ENCODE data around the gene SNCA.

The SNCA gene

DNA sequence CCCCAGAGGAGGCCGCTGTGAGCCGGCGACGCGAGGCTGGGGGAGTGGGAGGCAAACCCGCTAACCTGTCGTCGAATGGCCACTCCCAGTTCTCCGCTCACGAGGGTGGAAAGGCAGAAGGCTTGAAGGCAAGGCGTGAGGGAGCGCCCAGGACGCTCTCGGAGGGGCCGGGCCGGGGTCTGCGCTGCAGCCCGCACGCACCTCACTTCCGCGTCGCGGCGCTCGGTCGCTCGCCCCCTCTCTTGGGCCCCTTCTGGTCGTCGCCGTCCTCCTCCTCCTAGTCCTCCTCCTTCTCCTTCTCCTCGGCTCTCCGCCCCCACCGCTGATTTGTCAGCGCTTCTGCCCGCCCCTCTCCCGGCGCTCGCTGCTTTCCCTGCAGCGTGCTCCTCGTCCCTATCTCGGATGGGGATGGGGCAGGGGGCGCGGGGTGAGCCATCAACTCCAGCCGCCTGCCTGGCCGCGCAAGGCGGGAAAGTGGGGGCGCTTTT is at the start of gene SNCA:
Gene SNCA, minus strand, starts transcription at position 265 of the 488 bp plus-strand sequence. CDS start 1,494 bp downstream, outside the sequence.
- DNase-seq (ENCODE audit: low read depth in 2 of 2): no peak

DNA sequence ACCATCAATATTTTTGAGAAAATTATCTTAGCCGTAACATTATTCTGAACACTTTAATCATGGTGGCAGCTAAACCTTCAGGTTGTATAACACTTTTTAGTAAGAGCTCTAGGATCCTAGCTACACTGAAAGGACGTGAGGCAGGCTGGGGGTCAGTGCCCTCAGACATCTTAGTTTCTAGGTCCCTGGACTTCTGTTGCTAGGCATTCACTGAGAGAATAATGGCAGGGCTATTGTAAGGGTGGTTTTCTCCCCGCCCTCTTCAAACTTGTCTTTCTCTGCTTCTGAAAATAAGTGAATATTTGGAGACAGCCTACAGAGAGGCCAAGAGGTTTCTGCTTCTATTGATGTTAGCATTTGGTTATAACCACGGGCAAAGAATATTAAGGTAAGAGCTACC is 42.3 kb upstream of the SNCA start:
- no peak for DNase-seq (ENCODE audit: low read depth in 2 of 2)

DNA sequence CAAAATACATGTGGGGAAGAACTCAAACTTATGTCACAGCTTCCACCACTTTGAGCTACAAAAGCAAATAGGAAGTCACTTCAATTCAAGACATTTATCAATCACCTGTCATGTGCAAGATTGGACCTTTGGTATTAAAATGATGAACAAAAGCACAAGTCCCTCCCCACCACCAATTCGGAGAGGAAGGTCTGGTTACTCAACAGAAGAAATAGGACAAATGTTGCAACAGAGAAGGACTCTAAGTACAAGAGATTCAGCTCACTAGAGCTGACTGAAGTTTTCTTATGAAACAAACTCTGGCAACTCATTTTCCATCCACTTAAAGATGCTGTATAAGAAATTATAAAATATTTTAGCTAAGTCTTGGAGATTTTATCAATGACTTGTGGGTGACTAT is 41.6 kb upstream of the SNCA start:
- DNase-seq (ENCODE audit: low read depth in 2 of 2): no peak

DNA sequence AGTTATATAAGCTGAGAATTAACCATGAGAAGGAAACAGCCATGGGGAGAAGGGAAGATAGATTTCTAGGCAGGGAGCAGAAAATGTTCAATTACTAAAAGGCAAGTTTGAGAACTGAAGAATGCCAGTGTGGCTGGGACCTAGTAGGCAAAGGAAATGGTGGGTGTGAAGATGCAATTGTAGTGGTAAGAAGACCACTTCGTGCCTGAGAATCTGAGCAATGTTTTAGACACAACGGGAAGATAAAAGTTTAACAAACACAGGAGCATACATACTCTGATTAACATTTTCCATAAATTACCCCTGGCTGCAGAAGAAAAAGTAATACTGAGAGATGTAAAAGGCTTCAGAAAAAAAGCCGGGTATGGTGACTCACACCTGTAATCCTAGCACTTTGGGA is 39.6 kb upstream of the SNCA start:
- DNase-seq (ENCODE audit: low read depth in 2 of 2): no peak

DNA sequence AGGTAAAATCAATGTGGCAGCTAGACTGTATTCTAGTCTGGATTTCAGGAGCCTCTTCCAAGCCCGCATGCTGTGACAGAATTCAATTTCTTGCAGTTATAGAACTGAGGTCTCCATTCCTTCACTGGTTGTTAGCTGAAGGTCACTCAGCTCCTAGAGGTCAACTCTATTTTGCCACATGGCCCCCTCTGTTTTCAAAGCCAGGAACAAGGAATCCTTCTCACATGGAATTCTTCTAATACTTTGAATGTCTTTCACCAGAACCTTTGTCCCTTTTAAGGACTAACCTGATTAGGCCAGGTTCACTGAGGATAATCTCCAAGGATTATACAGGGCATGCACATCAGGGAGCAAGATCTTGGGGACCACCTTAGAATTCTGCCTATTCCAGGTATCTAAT is 34.2 kb upstream of the SNCA start:
- DNase-seq (ENCODE audit: low read depth in 2 of 2): no peak

DNA sequence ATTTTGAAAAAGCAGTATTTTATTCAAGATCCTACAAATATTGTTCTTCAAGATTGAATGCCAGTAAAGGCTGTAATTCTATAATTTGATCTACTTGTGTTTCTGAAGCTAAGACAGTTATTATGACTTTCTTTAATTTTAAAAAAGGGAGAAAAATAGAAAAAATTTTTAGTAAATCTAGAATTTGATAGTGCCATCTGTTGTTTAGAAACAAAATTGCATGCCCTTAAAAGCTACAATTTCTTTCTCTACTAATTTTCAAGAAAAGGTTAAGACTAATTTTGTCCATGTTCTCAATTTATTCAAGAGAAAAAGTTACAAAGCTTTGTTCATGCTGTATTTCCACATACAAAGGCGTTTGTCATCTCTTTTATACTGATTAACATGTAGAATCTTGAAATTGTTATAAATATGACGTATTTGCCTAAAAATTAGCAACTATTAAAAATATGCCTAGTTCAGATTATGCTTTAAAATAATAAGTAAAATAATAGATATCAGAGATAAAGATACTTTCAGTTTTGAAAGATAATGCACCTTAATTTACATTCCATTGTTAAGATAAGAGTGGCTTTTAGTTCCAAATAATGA is 32.1 kb upstream of the SNCA start:
- no peak for DNase-seq (ENCODE audit: low read depth in 2 of 2)

DNA sequence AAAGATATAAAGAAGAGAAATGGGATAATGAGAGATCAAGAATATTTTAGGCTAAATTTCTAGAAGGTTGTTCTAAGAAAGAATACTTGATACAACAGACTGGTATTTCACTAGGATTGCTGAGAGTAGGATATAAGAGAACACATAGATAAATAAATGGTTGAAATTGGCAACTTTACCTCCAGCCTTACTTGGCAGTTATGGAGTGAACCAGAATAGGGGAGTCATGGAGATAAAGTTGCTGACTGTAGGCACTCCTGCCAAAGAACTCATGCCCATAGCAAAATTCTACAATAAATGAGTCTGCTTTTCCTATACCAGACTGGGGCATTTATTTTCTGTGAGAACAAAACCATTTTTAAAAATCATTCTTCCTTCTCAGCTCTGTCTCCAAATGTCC is 31.3 kb upstream of the SNCA start:
- DNase-seq (ENCODE audit: low read depth in 2 of 2): no peak

DNA sequence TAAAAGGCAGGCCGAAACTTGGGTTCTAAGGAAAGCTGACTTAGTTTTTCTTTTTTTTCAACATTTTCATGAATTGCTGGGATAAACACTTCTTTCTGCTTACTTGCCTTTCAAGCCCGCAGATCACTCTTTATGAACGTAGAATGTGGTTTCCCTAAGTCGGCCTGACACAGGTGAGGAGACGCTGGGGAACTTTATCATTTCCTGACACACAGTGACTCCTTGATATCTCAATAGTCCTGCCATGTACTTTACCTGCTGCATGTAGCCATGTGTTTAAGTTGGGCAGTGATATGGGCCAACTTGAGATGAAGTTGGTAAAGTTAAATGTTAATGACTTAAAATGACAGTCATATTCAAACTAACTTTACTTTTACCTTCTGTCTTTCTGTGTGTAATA is 26.6 kb upstream of the SNCA start:
- no peak for DNase-seq (ENCODE audit: low read depth in 2 of 2)

DNA sequence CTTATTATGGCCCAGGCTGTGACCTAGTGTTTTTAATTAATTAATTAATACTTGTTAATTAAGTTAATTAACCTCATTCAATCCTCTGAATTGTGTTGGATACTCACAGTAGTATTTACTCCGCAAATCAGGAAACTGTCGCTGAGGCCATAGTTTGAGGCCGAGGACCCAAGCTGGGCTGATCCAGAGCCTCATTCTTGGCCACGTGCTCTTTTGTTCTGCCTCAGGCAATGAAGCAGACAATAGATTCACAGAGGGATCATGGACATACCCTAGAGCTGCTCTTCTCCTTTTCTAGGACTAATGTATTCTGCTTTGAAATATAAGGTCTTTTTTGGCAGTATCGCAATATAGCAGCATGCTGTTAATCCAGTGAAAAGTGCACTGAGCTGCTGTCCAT is 24.0 kb upstream of the SNCA start:
- DNase-seq (ENCODE audit: low read depth in 2 of 2): no peak

DNA sequence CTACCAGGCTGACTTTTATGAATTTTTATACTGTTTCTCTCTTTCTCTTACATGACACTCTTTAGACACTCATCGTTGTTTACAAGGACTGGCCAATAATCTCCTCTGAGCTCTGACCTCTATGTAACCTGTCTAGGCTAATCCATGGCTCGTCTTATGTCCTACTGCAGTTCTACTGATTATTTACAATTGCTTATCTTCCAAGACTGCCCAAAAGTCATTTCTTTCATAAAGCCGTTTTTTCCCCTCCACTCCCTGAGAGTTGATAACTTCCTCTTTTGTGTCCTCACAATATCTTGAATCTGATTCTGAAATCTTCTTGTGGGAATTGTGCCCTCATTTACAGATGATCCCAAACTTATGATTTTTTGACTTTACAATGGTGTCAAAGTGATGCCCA is 18.3 kb upstream of the SNCA start:
- DNase-seq (ENCODE audit: low read depth in 2 of 2): no peak

DNA sequence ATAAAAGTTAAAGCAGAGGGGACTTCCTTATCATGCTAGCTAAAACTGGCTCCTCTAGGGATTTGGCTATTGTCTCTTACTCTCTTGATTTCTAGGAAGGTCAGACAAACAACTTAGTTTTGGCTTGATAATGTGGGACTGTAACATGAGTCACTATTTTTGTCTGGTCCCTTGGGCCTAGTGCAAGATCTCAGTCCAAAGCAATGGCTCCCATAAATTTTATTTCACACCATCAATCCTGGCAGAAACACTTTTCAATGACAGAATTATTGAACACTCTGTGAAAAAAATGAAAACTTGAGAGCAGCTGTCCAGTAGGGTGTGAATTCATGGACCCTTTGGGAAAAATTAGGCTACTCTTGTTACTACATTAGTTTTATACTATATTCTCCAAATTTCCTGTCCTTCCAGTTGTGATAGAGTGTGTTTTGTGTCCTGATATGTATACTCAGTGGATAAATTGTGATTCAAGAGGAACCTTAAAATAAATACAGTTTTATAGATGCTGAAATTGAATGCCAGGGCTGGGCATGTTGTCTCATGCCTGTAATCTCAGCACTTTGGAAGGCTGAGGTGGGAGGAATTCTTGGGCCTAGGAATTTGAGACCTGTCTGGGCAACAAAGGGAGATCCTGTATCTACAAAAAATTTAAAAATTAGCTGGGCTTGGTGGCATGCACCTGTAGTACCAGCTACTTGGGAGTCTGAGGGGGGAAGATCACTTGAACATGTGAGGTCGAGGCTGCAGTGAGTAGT is 10.8 kb upstream of the SNCA start:
- no peak for DNase-seq (ENCODE audit: low read depth in 2 of 2)

DNA sequence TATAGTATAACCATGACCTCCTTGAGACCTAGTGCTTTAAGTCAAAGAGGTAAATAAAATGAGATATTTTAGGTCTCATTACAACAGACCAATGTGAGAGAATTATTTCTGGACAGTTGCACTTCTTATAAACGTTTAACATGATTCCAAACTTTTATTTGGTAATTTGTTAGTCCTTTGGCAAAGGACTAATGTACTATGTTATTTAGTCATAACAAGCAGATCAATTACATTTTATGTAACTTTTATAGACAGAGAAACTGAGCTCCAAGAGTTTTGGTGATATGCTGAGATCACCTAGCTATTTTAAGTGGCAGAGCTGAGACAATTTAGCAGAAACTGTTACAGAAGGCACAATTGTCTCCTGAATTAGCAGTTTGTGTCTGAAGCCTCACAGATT is 2.6 kb upstream of the SNCA start:
- no peak for DNase-seq (ENCODE audit: low read depth in 2 of 2)

DNA sequence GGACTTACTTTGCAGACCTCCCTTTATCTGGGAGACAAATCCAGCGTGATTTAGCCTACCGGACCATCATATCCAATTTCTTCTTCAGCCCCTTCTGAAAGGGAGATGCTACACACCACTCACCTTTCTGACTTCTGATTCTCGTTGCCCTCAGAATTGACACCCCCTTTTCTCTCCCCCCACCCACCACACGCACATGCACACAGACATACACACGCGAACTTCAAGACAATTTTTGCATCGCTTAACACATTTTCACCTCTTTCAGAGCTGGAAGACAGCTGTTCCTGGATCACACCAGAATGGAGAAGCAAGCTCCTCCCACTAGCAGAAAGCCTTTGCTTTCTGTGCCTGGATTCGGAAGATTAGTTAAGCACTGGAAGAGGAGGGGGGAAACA is 1.0 kb upstream of the SNCA start:
- no peak for DNase-seq (ENCODE audit: low read depth in 2 of 2)

DNA sequence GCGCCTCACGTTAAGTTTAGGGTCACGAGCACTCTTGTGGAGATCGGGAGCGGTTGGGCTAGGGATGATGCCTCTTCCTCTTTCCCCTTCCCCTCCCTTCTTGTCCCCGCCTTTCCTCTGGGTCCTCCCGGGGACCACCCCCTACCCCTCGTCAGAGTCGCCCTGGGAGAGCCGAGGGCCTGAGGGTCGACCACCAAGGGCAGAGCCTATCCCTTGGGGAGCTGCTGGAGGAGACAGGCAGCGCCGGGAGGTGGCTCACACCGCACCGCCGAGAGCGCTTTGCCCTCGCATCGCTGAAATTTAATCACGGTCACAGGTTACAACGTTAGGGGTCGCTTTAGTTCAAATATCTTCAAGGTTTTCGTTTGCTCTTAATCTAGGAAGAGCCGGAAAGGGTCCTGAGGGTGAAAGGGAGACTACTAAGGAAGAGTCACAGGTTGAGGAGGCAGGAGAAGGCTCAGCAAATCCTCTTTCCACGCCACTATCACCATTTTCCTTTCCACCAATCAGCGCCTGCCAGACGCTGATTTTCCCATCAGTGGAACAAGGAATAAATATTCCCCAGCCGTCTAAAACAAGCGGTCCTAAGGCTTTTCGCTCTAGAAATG is 528 bp upstream of the SNCA start:
- DNase-seq (ENCODE audit: low read depth in 2 of 2): no peak

DNA sequence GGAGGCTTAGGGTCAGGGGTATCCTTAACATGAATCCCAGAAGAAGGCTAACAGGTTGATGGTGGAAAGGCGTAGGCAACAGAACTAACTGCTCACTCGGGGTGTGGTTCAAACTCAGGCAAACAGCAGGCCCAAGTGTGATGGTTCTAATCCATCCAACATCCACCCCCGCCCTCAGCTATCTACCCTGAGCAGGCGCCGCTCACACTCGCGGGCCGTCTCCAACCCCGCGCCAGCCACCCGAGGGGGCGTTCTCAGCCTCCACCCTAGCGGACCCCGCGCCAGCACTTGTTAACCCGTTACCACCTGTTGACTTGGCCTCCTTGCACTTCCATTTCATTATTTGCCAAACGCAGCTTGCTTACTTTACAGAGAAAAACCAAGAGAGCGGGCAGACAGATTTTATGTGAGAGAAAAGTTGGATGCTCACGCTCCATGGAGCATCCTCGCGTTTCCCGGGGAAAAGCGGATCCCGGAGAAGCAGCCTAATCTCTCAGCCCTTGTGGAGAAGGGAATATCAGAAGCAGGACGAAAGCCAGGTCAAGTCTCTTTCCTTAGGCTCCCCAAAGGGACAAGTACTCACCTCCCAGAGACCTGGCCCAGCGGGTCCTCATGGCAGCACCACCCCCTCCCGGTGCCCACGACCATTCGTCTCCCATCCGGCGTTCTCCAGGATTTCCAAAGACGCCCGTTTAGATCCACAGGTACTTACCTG is 773 bp downstream of the SNCA start:
- DNase-seq (ENCODE audit: low read depth in 2 of 2): no peak

DNA sequence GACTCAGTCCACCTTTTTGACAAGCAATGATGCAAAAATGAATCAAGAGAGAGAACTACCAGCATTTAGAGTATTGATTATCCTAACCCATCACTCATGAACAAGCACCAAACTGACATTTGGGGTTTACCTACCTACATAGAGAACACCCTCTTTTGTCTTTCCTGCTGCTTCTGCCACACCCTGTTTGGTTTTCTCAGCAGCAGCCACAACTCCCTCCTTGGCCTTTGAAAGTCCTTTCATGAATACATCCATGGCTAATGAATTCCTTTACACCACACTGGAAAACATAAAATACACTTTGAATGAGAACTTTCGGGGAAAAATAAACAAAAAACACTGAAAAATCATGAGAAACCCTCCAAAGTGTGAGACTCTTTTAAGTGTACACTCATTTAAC is 1.5 kb downstream of the SNCA start:
- DNase-seq (ENCODE audit: low read depth in 2 of 2): no peak

DNA sequence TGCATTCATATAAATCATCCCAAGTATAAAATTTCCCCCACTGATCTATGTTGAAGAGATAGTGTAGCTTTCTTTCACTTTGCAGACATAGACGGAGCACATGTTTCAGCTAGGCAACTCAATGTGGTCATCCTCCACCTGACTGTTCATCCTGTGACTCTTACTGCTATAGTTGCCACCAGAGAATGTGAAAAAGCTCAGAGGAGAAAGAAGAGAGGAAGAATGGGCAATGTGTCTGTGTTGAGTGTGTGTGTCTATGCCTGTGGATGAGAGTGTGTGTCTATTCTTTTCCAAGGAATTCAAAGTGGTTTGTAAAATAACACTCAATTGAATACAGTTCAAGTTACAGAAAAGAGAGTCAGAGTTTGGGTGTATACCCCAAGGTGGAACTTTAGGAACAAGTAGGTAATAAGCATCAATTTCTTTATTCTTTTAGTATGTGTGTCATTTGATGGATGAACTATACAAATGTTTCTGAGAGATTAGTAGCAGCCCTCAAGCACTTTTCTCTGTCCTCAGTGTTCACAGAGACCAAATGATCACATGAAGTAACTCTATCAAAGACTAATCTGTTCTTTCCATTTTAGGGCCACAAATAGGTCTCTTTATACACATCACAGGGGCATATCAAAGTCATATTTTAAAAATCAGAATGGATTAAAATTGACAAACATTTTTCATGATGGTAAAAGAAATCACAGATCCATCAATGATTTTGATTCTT is 2.3 kb downstream of the SNCA start:
- no peak for DNase-seq (ENCODE audit: low read depth in 2 of 2)

DNA sequence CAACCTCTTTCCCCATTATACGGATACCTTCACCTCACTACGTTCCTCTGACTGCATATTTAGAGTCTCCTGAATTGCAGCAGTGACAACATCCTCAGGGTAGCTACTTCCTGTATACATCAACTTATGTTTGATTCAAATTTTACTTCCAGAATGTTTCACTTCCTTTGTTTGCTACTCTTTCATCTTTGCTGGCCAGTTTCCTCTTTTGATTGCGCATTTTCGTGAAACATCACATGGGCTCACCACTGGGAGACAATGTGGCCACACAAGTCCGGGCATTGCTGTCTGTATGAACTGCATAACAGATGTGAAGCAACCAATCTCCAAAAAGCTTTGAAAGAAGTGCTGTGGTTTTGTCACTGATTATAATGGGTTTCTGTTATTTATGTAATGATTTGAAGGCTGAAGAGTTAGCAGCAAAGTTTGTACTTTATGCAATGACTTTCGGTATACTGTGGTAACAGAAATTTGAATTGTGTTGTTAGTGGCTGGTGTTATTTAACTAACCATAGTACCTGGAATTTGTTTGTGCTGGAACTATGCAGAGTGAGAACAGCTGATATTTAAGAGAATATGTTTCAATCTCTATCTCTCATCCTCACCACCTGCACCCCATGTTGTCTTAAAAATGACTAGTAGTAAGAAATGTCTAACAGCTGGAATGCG is 7.4 kb downstream of the SNCA start:
- DNase-seq (ENCODE audit: low read depth in 2 of 2): no peak

DNA sequence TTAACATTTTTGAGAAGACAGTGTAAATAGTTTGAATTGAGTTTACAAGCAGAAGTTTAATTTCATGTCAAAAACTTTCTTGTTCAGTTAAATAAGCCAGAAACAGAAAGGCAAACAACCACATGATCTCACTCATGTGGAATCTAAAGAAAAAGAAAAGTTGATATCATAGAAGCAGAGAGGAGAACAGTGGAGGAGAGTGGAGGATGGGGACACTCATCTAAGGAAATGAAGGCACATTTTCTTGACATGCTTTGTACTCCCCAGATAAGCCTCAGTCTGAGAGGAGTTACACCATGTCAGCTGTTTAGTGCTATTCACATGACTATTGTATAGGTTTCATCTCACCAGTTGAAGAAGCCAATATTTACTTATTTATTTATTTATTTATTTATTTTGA is 13.5 kb downstream of the SNCA start:
- no peak for DNase-seq (ENCODE audit: low read depth in 2 of 2)

DNA sequence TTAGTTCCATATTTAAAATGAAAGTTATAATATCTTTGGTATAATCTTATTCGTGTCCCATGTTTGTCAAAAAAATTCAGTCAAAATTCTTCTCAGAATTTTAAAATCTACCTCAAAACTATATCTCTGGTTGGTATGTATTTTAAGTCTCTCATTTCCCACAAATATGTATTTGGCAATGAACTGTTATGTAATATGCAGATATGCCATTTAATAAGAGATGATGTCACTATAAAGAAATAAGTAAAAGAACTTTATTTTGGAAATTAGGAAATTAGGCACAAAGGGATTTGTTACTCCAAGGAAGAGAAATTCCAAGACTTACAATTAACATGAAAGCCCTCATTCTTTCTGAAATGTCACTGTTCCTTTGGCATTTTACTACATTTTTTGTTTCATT is 15.3 kb downstream of the SNCA start:
- no peak for DNase-seq (ENCODE audit: low read depth in 2 of 2)

DNA sequence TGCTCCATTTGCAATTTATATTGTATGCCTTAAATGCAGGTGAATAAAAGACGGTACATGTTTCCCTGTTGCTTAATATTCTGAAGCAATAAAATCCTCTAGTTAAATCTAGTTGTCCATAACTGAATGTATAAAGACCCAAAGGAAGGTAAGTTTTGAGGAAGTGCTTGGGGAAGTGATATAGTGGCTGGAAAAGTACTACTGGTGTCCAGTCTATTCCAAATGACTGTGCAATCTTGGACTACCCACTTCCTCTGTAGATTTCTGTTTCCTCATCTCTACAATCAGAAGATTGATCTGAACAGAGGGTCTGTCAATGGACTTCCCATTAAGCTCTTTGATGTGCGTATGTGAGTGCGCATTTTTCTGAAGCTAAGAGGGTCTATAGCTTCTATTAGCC is 17.0 kb downstream of the SNCA start:
- no peak for DNase-seq (ENCODE audit: low read depth in 2 of 2)

All from stimulated activated CD8-positive, alpha-beta memory T cell treated with anti-CD3 and anti-CD28 coated beads, Interleukin-7, amount 100 ng/mL, for 1 hour (primary cell).